ENCODE data around the gene APOD.

- TF ChIP-seq CSRNP3 (CRISPR knock-in tag; IDR thresholded peaks at IDR 0.05) = no peak
- TF ChIP-seq CSDC2 (CRISPR knock-in tag; IDR thresholded peaks at IDR 0.05) = no peak
- no peak for TF ChIP-seq OSR1 (CRISPR knock-in tag; IDR thresholded peaks at IDR 0.05)
- TF ChIP-seq PATZ1 (CRISPR knock-in tag; IDR thresholded peaks at IDR 0.05; ENCODE audit: borderline replicate concordance) = no peak
- no peak for TF ChIP-seq GLIS3 (CRISPR knock-in tag; IDR thresholded peaks at IDR 0.05)
- TF ChIP-seq ZC3H10 (CRISPR knock-in tag; IDR thresholded peaks at IDR 0.05) = no peak
These were observed 2.8 kb downstream of the APOD start for GRCh38 chr3:195580744-195581443.
